Measurements from ENCODE around the gene RBM48.
"Not testable (repeated sequence)": the region's sequence is repeated elsewhere in the genome, so short reads cannot be mapped to it uniquely, and the experiment has no call there.

The RBM48 gene

DNA sequence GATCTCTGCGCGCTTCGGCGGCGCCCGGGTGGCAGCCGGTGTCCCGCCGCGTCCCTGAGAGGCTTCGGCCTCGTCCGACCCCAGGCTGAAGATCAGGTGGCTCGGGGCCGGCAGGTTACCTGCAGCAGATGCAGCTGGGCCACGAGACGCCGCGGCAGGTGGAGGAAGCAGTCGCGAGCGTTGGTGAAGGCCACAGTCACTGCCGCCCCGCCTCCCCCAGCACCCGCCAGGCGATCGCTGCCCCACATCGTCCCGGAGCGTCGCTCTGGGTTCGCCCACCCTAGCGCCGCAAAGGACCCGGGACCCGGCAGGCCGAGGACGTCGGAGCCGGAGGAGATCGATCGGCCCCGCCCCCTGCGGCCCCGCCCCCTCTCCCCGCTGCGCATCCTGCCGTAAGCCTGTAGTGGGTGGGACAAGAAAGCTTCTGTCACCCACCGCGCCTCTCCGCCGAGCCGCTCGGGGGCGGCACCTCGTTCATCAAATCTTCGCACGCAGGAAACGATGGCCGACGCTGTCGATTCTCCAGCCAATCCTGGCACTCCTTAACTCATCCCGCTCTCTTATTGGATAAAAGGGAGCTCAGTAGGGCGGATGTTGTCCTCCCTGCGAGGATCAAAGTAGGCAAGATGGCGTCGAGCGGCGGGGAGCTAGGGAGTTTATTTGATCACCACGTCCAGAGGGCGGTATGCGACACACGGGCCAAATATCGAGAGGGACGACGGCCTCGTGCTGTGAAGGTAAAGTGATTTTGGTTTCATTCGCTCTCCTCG is at the start of gene RBM48, which contains the start of gene PEX1:
RBM48 (plus strand) TSS at position 608 of the 770 bp plus-strand sequence; CDS start at position 627, 19 bp downstream.
PEX1 (minus strand) TSS at position 333 of the 770 bp plus-strand sequence; CDS start at position 248, 85 bp downstream.
- peak; percentile 100 for DNase-seq (ENCODE audit: low spot score)

DNA sequence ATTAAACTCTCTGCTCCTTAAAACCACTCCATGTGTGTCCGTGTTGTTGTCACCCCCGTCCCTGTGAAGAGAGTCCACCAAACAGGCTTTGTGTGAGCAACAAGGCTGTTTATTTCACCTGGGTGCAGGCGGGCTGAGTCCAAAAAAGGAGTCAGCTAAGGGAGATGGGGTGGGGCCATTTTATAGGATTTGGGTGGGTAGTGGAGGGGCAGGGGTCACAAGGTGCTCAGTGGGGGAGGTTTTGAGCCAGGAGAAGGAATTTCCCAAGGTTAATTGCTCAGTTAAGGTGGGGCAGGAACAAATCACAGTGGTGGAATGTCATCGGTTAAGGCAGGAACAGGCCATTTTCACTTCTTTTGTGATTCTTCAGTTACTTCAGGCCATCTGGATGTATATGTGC is 49.4 kb upstream of the RBM48 start:
- not testable (repeated sequence) for DNase-seq (ENCODE audit: low spot score)

DNA sequence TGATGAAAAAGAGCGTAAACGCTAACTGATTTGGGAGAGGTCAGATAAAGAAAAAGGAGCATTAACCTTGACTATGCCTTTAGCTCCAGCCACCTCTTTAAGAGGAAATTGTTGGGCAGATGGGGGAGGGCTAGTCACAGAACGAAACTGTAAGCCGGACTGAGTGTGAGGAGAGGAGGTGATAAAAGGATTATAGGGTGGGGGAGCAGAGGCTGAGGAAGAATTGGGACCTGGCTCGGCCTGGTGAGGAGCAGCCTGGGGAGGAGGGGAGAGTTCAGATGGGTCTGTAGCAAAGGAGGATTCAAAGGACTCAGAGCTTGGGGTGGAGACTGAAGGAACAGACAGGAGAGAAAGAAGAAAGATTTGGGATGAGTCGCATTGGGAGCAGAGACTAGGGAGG is 45.0 kb upstream of the RBM48 start:
- not testable (repeated sequence) for DNase-seq (ENCODE audit: low spot score)

DNA sequence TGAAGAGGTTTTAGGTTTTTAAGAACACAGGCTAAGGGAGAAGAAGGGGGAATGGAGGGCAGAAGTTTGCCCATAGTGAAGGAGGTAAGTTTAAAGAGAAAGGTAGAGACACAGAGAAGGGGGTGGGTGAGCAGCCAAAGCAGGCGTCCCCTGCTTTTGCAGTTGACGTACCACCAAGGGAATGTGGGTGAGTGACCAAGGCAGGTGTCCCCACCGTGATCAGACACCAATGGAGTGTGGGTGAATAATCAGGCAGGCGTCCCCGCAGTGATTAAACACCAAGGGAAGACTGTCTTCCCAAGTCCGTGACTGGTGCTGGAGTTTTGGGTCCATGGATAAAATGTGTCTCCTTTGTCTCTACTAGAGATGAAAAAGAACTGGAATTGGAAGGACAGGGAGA is 44.4 kb upstream of the RBM48 start:
- DNase-seq (ENCODE audit: low spot score), result not testable (repeated sequence)

DNA sequence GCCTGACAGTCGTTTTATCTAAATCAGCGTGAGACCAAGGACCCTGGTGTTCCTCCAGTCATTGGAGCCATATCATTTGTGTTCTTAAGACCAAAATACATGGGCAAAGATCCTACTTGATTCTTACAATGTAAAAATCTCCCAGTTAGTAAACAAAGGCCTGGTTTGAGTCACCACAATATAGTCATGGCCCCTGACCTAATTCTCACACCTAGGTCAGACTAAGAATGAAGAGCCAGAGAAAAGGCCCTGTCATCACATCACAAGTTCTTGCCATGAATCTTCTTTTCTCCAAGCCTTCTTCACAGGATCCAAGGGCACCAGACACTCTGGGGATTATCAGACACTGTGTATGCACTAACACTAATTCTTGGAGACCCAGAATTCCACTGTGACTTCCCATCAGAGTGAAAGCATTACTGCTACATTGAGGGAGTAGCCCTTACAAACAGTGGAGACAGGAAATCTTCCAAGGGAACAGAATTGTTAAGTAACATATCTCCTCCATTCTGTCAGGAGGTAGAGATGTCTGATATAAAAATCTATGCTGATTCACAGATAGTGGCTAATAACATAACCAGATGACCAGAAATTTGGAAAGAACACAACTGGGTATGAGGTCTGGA is 43.2 kb upstream of the RBM48 start:
- no peak for DNase-seq (ENCODE audit: low spot score)

DNA sequence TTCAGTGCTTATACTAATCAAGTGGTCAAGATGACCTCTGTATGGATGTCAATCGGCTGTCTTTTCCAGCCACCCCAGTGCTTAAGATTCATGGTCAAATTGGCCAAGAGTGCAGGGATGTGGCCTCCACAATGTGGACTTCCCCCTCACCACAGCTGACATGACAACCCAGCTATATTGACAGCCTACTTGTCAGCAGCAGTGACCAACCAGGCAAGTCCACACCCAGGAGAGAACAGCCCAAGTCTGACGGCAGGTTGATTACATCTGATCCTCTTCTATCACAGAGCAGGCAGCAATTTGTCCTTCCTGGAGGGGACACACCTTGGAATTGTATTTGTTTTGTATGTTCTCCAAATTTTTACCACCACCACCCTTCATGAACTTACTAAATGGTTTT is 42.6 kb upstream of the RBM48 start:
- DNase-seq (ENCODE audit: low spot score), result no peak

DNA sequence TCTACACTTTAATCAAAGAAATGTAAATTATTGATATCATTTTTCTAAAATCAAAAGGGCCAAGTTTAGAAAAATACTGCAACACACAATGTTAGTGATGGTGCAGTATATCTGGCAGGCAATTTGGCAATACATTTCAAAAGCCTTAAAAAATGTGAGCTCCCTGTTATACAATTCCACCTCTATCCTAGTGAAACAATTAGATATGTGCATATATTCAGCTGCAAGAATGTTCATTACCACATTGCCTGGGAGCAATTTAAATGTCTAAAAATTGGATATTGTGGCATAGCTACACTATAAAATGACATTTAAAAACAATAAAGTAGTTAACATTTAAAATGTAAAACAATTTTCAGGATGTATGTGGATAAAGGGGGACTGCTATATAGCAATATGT is 40.8 kb upstream of the RBM48 start:
- DNase-seq (ENCODE audit: low spot score), result no peak

DNA sequence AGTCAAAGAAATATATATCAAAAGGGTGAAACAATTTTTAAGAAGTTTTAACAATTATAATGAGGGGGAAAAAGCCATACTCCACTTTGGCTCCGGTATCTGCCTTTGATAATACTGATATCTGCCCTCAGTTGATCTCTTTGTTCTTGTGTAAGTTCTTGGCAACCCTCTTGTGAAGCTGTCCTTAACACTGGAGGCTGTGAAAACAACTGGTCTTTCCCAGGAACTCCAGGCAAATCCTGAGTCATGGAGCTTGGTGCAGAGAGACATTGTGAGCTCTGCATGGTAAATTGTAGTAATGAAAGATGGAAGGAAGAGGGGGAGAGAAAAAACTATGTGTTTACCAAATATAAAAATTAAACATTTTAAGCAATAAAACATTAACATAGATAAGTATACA is 39.0 kb upstream of the RBM48 start:
- DNase-seq (ENCODE audit: low spot score), result no peak

DNA sequence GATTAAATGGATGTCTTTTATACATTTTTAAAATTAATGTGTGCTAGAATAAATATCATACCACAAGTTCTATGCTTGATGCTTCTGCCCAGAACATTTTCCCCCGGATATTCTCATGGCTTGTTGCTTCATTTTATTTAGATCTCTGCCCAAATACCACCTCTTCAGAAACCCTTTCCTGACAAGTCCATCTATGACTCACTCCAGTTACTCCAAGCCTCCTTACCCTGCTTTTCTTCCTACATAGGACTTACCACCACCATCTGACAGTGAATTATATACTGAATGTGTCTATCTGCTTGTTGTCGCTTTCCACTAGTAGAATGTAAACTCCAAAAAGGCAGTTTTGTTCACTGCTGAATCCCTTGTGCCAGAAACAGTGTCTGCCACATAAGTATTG is 31.7 kb upstream of the RBM48 start:
- DNase-seq (ENCODE audit: low spot score), result no peak

DNA sequence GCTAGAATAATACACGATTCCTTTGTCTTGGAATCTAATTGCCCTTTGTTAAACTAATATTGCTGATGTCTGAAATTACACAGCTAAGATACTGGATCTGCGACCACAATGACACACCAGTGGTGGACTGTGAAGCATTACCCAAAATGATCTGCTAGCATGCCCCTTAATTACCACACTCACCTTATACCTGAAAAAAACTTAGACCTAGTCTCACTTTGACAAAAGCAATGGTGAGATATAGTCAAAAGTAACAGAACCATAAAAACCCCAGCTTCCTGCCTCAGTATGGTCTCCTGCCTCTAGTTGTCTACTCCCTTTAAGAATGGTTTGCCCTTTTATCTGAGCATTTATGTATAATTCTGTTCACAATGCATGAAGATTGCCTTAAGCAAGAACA is 30.0 kb upstream of the RBM48 start:
- no peak for DNase-seq (ENCODE audit: low spot score)

DNA sequence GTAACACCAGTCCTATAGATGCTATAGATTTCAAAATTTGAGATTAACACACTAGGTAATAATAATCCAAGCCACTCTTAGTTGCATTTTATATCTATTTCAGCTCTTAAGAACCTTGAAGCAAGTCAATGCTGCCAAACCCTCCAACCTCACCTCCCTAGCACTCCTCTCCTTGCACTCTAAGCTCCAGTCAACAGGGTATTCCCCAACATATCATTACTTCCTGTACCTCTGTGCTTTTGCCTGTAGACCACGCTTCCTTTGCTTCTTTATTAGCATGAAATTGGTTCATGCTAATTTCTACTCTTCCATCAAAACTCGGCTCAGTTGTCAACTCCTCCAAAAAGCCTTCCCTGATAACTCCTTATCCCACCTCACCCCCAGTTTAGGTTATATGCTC is 24.8 kb upstream of the RBM48 start:
- no peak for DNase-seq (ENCODE audit: low spot score)

DNA sequence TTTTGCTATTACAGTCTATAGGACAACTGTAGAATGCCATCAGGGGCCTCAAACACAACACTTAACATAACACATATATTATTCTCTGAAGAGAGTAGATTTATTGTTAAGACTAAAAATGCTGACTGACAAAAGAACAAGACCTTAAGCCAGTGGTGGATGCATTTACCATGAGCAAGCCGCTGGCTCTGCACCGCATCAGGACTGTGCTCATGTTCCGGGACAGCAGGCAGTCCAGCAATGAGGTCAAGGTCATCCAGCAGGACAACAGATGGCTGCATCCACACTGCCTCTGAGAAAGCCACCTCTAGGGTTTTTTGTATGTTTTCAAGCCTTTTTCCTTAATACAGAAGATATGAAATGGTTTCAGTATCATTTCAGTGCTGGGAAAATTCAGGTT is 24.0 kb upstream of the RBM48 start:
- DNase-seq (ENCODE audit: low spot score), result no peak

DNA sequence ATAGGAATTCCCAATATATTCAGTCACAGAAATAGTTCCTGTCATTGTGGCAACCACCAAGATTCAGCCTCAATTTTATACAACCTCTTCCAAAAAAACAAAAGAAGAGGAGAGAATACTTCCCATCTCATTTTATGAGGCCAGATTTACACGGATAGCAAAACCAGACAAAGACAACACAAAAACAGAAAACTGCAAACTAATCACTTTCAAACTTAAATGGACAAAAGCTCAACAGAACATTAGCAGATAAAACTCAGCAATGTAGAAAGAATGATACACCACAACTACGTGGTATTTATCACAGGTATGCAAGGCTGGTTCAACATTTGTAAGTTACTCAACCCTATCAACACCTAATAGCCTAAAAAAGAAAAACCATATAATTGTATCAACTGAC is 22.2 kb upstream of the RBM48 start:
- DNase-seq (ENCODE audit: low spot score), result no peak

DNA sequence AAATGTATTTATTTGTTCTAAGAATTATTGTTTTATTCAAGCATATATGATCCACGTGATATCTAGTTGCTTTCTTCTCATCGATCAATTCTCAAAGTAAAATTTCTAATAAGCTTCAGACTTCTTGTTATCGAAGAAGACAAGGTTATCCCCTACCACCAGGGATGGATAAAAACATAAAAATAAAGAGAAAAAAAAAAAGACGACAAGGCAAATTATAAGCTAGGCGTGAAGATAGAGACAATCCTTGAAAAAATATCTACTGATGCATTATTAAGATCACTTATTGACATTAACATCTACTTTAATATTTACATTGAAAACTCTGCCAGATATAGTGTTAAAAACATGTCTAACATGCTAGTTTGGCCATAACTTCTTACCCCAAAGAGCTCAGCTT is 19.6 kb upstream of the RBM48 start:
- no peak for DNase-seq (ENCODE audit: low spot score)

DNA sequence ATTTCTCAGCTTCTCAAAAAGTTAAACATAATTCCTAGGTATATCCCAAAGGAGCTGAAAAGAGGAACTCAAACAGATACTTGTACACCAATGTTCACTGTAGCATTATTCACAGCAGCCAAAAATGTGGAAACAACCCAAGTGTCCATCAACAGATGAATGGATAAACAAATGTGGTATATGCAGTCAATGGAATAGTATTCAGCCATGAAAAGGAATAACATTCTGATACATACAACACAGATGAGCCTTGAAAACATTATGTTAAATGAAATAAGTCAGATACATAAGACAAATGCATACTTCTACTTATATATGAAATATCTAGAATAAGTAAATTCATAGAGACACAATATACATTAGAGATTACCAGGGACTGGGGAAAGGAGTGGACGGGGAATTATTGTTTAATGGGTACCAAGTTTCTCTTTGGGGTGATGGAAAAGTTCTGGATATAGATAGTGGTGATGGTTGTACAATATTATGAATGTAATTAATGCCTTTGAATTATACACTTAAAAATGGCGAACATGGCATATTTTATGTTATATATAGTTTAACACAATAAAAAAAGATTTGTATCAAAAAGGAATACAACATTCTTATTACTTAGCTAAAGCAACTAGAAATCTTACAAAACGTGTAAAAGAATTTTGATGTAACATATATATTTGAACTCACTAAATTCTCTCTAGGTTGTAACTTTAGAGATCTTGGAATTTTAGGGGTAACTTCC is 15.3 kb upstream of the RBM48 start:
- DNase-seq (ENCODE audit: low spot score), result no peak

DNA sequence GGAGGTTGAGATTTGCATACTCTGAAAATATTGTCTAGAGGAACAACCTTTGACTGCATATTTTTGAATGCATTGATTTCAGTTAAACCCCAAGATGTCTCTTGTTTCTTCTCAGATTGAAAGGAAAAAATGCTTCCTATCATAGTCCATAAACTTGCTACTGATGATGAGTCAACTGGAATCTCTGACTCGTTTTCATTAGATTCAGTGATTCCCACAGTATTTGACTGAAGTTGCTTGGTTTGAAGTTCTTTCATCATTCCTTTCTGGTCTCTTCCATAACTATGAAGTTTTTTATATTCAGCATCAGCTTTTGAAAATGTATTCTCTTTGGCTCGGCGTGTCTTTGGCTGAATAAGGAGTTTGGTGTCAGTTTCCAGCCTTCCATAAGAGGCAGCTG is 11.0 kb upstream of the RBM48 start:
- no peak for DNase-seq (ENCODE audit: low spot score)

DNA sequence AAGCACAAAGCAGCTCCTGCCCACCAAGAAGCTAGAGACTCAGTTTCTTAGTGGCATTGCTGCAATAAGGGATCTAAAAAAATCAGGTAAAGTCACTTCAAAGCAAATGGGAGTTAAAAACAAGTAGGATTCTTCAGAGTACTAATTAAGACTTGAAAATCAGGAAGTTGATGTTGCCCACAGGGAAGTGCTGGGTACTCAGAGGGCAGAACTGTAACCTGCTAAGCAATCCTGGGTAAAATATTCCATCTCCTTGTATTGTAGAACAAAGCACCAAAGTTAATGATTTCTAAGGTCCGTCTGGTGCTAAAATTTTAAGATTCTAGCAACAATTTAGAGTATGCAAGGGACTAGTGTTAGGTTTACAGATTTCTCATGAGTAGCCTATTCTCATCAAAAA is 8.6 kb upstream of the RBM48 start:
- DNase-seq (ENCODE audit: low spot score), result no peak

DNA sequence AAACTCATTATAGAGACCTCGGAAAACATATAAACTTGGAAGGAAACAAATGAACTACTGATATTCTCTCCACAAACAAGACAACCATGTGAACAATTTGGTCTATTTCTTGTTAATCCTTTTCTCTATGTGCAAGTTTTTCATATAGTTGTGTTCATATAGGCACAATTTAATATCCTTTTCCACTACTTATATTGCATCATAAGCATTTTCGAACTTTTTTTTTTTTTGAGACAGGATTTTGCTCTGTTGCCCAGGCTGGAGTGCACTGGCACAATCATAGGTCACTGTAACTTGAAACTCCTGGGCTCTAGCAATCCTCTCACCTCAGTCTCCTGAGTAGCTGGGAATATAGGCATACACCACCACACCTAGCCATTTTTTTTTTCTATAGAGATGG is 5.5 kb upstream of the RBM48 start:
- no peak for DNase-seq (ENCODE audit: low spot score)

DNA sequence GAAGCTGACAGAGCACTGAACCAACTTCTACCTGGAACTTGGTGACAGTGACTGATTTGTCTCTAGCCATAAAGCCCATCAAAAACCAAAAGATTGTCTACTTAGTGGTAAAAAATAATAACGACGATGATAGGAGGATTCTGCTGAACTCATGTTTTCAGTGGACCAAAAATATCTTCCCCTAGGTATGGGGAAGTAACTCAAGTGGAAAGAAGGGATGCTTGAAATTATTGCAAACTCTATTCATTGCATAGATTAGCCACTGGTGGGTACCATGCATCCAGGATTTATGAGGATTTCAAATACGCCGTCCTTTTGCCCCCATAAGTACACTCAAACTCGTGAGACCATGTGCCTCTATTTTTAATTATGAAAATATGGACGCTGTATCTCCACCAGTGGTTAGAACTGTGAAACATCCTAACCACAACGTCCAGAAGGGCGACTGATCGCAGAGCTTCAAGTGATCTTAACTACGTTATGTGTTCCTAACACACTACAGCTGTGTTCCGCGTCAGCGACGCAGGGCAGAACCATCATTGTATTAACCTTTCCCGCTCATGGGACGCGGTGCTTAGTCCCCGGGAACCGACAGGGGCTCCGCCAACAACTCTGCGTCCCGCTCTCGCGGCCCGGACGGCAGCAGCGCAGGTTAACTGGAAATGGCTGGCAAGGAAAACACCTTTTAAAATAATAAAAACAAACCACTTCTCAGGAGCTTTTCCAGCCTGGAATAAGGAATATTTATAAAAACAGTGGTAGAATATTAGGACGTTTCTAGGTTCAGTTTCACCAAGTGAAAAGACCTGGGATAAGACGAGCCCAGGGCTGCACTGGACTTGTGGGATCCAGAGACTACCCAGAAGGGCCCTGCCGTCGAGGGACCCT is 1.1 kb upstream of the RBM48 start:
- DNase-seq (ENCODE audit: low spot score), result peak; percentile 72

DNA sequence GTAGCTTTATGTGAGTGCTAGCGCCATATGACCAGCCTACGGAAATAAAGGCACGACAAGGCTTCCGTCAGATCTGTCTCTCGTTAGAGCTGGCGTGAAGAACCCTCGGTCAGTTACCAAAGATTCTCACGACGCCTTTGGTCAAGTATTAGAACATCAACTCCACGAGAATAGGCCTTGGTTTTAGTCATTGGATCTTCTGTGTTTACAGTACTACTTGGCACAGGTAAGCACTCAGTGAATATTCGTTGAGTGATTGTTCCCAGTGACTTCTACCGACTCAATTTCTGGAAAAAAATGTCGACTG is 316 bp downstream of the RBM48 start:
- no peak for DNase-seq (ENCODE audit: low spot score)

DNA sequence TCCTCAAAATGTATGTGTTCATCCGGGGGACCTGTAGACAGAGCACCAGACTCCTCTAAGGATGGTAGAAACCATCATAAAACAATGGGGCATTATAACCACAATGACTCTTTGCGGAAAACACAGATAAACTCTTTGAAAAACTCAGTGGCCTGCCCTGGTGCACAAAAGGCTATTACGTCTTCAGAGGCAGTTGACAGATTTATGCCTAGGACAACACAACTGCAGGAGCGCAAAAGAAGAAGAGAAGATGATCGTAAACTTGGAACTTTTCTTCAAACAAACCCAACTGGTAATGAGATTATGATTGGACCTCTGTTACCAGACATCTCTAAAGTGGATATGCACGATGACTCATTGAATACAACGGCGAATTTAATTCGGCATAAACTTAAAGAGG is 6.0 kb downstream of the RBM48 start:
- DNase-seq (ENCODE audit: low spot score), result no peak

DNA sequence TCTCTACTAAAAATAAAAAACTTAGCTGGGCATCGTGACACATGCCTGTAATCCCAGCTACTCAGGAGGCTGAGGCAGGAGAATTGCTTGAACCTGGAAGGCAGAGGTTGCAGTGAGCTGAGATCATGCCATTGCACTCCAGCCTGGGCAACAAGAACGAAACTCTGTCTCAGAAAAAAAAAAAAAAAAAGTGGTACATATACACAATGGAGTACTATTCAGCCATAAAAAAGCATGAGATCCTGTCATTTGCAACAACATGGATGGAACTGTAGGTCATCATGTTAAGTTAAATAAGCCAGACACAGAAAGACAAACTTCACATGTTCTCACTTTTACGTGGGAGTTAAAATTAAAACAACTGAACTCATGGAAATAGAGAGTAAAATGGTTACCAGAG is 14.9 kb downstream of the RBM48 start:
- DNase-seq (ENCODE audit: low spot score), result not testable (repeated sequence)
